Lung (tissue), 12 donors: ENCODE results near the gene SLC39A2. TPM values are rescaled to one million over a fixed set of nuclear protein-coding genes. Genes with fewer than 3 reads are reported as not detected.

ENCODE experiments used
- ATAC-seq: fragments of 200-7000 bp; cut with Tn5 transposase; one replicate; pipeline ENCODE4 v1.9.1; 2020; ENCODE audit warnings: moderate number of reproducible peaks; ENCODE audit not compliant: insufficient read depth, low FRiP score
- DNase-seq, 3 donors: peaks; one replicate each; pipeline ENCODE4 v3.0.0-alpha.2; 2013 to 2017
- H3K27ac ChIP-seq, 2 donors: one replicate each; pipeline ENCODE4 v1.5.1; 2013; ENCODE audit warnings: mild to moderate bottlenecking in 2 of 2, moderate library complexity in 2 of 2, control low read depth in 1 of 2, inconsistent platforms in 1 of 2, low read depth in 1 of 2, low read length in 1 of 2
- H3K27me3 ChIP-seq, 3 donors: one replicate each; pipeline ENCODE4 v1.5.1; 2013; ENCODE audit warnings: low read length in 2 of 3; ENCODE audit not compliant: control insufficient read depth in 3 of 3, insufficient read depth in 3 of 3
- H3K36me3 ChIP-seq, 4 donors: one replicate each; pipeline ENCODE4 v1.5.1; 2013; ENCODE audit warnings: low read length in 4 of 4, mild to moderate bottlenecking in 1 of 4, moderate library complexity in 1 of 4; ENCODE audit not compliant: control insufficient read depth in 4 of 4, insufficient read depth in 4 of 4
- H3K4me1 ChIP-seq, 5 donors: one replicate each; pipeline ENCODE4 v1.5.1; 2013; ENCODE audit warnings: low read length in 5 of 5, mild to moderate bottlenecking in 2 of 5, moderate library complexity in 1 of 5; ENCODE audit not compliant: control insufficient read depth in 5 of 5, insufficient read depth in 5 of 5
- H3K4me3 ChIP-seq: one replicate; pipeline ENCODE4 v1.5.1; 2013; ENCODE audit warnings: mild to moderate bottlenecking, control low read depth, moderate library complexity
- H3K9ac ChIP-seq, 2 donors: one replicate each; pipeline ENCODE4 v1.5.1; 2013; ENCODE audit warnings: low read length in 2 of 2, control low read depth in 1 of 2; ENCODE audit not compliant: insufficient read depth in 1 of 2
- H3K9me3 ChIP-seq, 4 donors: one replicate each; pipeline ENCODE4 v1.5.1; 2013; ENCODE audit warnings: low read length in 3 of 4, mild to moderate bottlenecking in 1 of 4, moderate library complexity in 1 of 4; ENCODE audit not compliant: control insufficient read depth in 4 of 4, insufficient read depth in 3 of 4
- CTCF ChIP-seq: IDR thresholded peaks from 2 replicates; pipeline ENCODE4 v1.5.1; 2012; ENCODE audit warnings: mild to moderate bottlenecking; ENCODE audit errors: control extremely low read depth, extremely low read depth
- WGBS, 2 donors: extraction: QIAGEN DNeasy Blood & Tissue Kit; methylation state at CpG; one replicate each; pipeline ENCODE4 v1.1.7; 2013; 5-methylcytosine and 5-hydroxymethylcytosine counted together
- polyA plus RNA-seq, 2 donors: library from polyadenylated mRNA; stranded (reverse); fragments of 200-250 nt; gene quantifications; one replicate each; pipeline ENCODE4 v1.2.1, GENCODE V29; 2013
- total RNA-seq, 2 donors: library from RNA; depleted of rRNA in 1 of 2; stranded (reverse); fragments of >200 nt in 1 of 2; gene quantifications; one replicate each; pipeline ENCODE4 v1.2.1, GENCODE V29; 2014 to 2021
- donor health status: control.
- donor health status: control.
- donor health status: Bipolar disorder and iron deficiency.
- donor health status: healthy.
- donor health status: DM: yes; HTN: yes; CAD: no.

SLC39A2 gene
- total and polyA plus RNA-seq, 4 donors = 0.02 to 0.08 TPM; not detected in 2

- no peak overlapping the region for H3K4me3 ChIP-seq
- WGBS, 2 donors = 0 to 1% methylated on average over 11 of the region's 11 CpGs
- H3K27ac ChIP-seq = peak overlapping the region in 1 of 2 donors; percentile 74
- ATAC-seq (no peak), DNase-seq (no peak)
- H3K9me3 ChIP-seq = no peaks in the 10 kb centered on the region
- H3K9ac ChIP-seq = peak overlapping the region; percentile 19 to 78
- H3K36me3 ChIP-seq = peaks cover 5 to 23% (median 13%) of the 10 kb centered on the region in 4 donors
- H3K4me1 ChIP-seq = peaks cover 0 to 15% (median 7%) of the 10 kb centered on the region in 5 donors
- H3K27me3 ChIP-seq = no peaks in the 10 kb centered on the region
- TF ChIP-seq CTCF = no peak
Measured at GRCh38 chr14:20989471-20989786, 9.7 kb upstream of the SLC39A2 start.

GRCh38 chr14:20989787-20990600, 9.1 kb upstream of the SLC39A2 start, which contains the start of gene METTL17:
TSS of gene METTL17 (plus strand) at chr14:20989980. CDS start at chr14:20990003, 23 bp downstream.
- WGBS, 2 donors = 0 to 1% methylated on average over 42 of the region's 42 CpGs
- Histone ChIP-seq H3K27ac (peak within 1 kb of the TSS; percentile 74 to 91), H3K4me3 (peak within 1 kb of the TSS; percentile 61), H3K4me1 (peaks cover 0 to 15% (median 7%) of the 10 kb centered on the region in 5 donors), H3K36me3 (peaks cover 9 to 29% (median 19%) of the 10 kb centered on the region in 4 donors), H3K27me3 (no peaks in the 10 kb centered on the region), H3K9ac (peak within 1 kb of the TSS; percentile 80 to 83), H3K9me3 (no peaks in the 10 kb centered on the region)
- no peak for TF ChIP-seq CTCF
- ATAC-seq = peak; percentile 93
- DNase-seq = peak; percentile 96 to 98 (median 98)

GRCh38 chr14:20996521-20996920, 2.6 kb upstream of the SLC39A2 start:
- DNase-seq (no peak), ATAC-seq (no peak)
- H3K27me3 ChIP-seq = no peaks in the 10 kb centered on the region
- H3K9ac ChIP-seq = no peak overlapping the region
- TF ChIP-seq CTCF = no peak
- no peaks in the 10 kb centered on the region for H3K9me3 ChIP-seq
- H3K27ac ChIP-seq = no peak overlapping the region
- 89 to 92% methylated on average over 14 of the region's 14 CpGs for WGBS, 2 donors
- peaks cover 30 to 38% (median 36%) of the 10 kb centered on the region in 4 donors for H3K36me3 ChIP-seq
- peaks cover 0 to 2% (median 0%) of the 10 kb centered on the region in 5 donors for H3K4me1 ChIP-seq
- no peak overlapping the region for H3K4me3 ChIP-seq
